ENCODE results near the gene CAPN9.

Gene CAPN9

GRCh38 chr1:230797376-230797920 is 50.3 kb downstream of the CAPN9 start:
- no peak for DNase-seq (ENCODE audit: low read depth)
- TF ChIP-seq MYC (IDR thresholded peaks at IDR 0.05; ENCODE audit: low read depth, low read length) (no peak), CTCF (IDR thresholded peaks at IDR 0.05; ENCODE audit: low read depth, low read length) (no peak), POLR2A (IDR thresholded peaks at IDR 0.05; ENCODE audit: extremely low read depth, insufficient read length) (no peak), MAX (IDR thresholded peaks at IDR 0.05; ENCODE audit: low read depth, low read length) (no peak)
- H3K4me3 ChIP-seq (ENCODE audit: low read depth, low read length): no peak overlapping the region

GRCh38 chr1:230797942-230798365 is 50.8 kb downstream of the CAPN9 start:
- peak; percentile 44 for DNase-seq (ENCODE audit: low read depth)
- no peak overlapping the region for H3K4me3 ChIP-seq (ENCODE audit: low read depth, low read length)
- no peak for TF ChIP-seq MYC (IDR thresholded peaks at IDR 0.05; ENCODE audit: low read depth, low read length)
- no peak for TF ChIP-seq POLR2A (IDR thresholded peaks at IDR 0.05; ENCODE audit: extremely low read depth, insufficient read length)
- TF ChIP-seq CTCF (IDR thresholded peaks at IDR 0.05; ENCODE audit: low read depth, low read length): peak; percentile 19
- no peak for TF ChIP-seq MAX (IDR thresholded peaks at IDR 0.05; ENCODE audit: low read depth, low read length)

GRCh38 chr1:230798491-230798890 is 51.3 kb downstream of the CAPN9 start:
- no peak for TF ChIP-seq CTCF (IDR thresholded peaks at IDR 0.05; ENCODE audit: low read depth, low read length)
- TF ChIP-seq MAX (IDR thresholded peaks at IDR 0.05; ENCODE audit: low read depth, low read length): no peak
- no peak for TF ChIP-seq POLR2A (IDR thresholded peaks at IDR 0.05; ENCODE audit: extremely low read depth, insufficient read length)
- no peak for TF ChIP-seq MYC (IDR thresholded peaks at IDR 0.05; ENCODE audit: low read depth, low read length)
- DNase-seq (ENCODE audit: low read depth): no peak
- H3K4me3 ChIP-seq (ENCODE audit: low read depth, low read length): no peak overlapping the region

GRCh38 chr1:230800891-230801840 is 54.0 kb downstream of the CAPN9 start:
- no peak for DNase-seq (ENCODE audit: low read depth)
- no peak overlapping the region for H3K4me3 ChIP-seq (ENCODE audit: low read depth, low read length)
- TF ChIP-seq MAX (IDR thresholded peaks at IDR 0.05; ENCODE audit: low read depth, low read length): no peak
- no peak for TF ChIP-seq POLR2A (IDR thresholded peaks at IDR 0.05; ENCODE audit: extremely low read depth, insufficient read length)
- no peak for TF ChIP-seq CTCF (IDR thresholded peaks at IDR 0.05; ENCODE audit: low read depth, low read length)
- TF ChIP-seq MYC (IDR thresholded peaks at IDR 0.05; ENCODE audit: low read depth, low read length): no peak

- no peak for TF ChIP-seq MYC (IDR thresholded peaks at IDR 0.05; ENCODE audit: low read depth, low read length)
- TF ChIP-seq MAX (IDR thresholded peaks at IDR 0.05; ENCODE audit: low read depth, low read length): no peak
- no peak for TF ChIP-seq POLR2A (IDR thresholded peaks at IDR 0.05; ENCODE audit: extremely low read depth, insufficient read length)
- no peak for TF ChIP-seq CTCF (IDR thresholded peaks at IDR 0.05; ENCODE audit: low read depth, low read length)
- DNase-seq (ENCODE audit: low read depth): no peak
- no peak overlapping the region for H3K4me3 ChIP-seq (ENCODE audit: low read depth, low read length)
These were observed 57.2 kb downstream of the CAPN9 start for GRCh38 chr1:230804396-230804795.

Measured in NB4 (cell line).